AG04449 (cell line): ENCODE data around the gene HDAC2.

Source experiments
- CTCF ChIA-PET: fragments of 350-600 bp; formaldehyde crosslinking; extraction: SDS; loops from one replicate; lab custom pipeline; 2021; ENCODE audit warnings: antibody characterized with exemption; lab: Yijun Ruan, JAX
- POLR2A ChIA-PET: fragments of 400-600, 350-600 bp; formaldehyde crosslinking; extraction: SDS; loops from one replicate; lab custom pipeline; 2020; ENCODE audit warnings: antibody characterized with exemption, inconsistent platforms; lab: Yijun Ruan, JAX
- DNase-seq: peaks from one replicate; pipeline ENCODE4 v3.0.0-alpha.2; 2010; ENCODE audit warnings: low read depth, low spot score
- H3K4me3 ChIP-seq: 2 replicates; pipeline ENCODE4 v1.5.1; 2011; ENCODE audit warnings: low read depth, mild to moderate bottlenecking, control low read depth, low read length
- TF ChIP-seq, protein P1 (sequence below): IDR thresholded peaks from one replicate; pipeline ENCODE4 v1.5.1; 2011; ENCODE audit warnings: mild to moderate bottlenecking, moderate library complexity, low read length, control low read depth, inconsistent platforms; ENCODE audit not compliant: insufficient read depth; ENCODE audit errors: missing control alignments

HDAC2 gene

DNA sequence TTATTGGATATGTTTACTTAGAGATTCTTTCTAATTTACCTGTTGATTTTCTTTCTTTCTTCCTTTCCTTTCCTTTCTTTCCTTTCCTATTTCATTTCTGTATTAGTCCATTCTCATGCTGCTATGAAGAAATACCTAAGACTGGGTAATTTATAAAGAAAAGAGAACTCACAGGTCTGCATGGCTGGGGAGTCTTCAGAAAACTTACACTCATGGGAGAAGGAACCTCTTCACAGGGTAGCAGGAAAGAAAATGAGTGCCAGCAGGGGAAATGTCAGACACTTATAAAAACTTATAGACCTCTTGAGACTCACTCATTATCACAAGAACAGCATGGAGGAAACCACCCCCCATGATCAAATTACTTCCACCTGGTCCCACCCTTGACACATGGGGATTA is 40.8 kb downstream of the HDAC2 start:
- ChIA-PET CTCF (no interaction called here), POLR2A (no interaction called here)
- DNase-seq: no peak
- no peak overlapping the region for H3K4me3 ChIP-seq
- TF ChIP-seq, protein P1, sequence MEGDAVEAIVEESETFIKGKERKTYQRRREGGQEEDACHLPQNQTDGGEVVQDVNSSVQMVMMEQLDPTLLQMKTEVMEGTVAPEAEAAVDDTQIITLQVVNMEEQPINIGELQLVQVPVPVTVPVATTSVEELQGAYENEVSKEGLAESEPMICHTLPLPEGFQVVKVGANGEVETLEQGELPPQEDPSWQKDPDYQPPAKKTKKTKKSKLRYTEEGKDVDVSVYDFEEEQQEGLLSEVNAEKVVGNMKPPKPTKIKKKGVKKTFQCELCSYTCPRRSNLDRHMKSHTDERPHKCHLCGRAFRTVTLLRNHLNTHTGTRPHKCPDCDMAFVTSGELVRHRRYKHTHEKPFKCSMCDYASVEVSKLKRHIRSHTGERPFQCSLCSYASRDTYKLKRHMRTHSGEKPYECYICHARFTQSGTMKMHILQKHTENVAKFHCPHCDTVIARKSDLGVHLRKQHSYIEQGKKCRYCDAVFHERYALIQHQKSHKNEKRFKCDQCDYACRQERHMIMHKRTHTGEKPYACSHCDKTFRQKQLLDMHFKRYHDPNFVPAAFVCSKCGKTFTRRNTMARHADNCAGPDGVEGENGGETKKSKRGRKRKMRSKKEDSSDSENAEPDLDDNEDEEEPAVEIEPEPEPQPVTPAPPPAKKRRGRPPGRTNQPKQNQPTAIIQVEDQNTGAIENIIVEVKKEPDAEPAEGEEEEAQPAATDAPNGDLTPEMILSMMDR: no peak

DNA sequence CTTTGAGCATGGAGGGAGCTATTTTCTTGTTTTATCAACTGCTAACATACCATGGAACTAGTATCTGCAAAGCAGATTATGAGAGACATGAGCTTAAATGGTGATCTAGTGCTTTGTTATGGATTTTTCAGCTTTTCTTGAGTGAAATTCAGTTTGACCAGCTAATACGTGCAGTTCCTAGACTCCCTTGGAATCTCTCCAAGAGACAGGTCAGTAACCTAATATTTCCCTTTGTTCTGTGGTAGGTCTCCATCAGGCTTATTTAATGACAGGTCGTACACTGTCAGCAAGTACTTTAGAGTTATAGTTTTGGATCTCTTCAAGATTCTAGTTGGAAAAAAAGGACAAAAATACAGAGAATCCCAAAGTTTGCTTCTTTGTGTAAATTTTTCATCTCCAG is 43.9 kb downstream of the HDAC2 start:
- no peak overlapping the region for H3K4me3 ChIP-seq
- no peak for DNase-seq
- CTCF ChIA-PET: interaction anchor here (1.9 kb wide), 1 partner anchor 10 kb away, joined by 16 read pairs; no protein-coding TSS in a partner anchor
- TF ChIP-seq, protein P1: no peak
- POLR2A ChIA-PET: no interaction called here

DNA sequence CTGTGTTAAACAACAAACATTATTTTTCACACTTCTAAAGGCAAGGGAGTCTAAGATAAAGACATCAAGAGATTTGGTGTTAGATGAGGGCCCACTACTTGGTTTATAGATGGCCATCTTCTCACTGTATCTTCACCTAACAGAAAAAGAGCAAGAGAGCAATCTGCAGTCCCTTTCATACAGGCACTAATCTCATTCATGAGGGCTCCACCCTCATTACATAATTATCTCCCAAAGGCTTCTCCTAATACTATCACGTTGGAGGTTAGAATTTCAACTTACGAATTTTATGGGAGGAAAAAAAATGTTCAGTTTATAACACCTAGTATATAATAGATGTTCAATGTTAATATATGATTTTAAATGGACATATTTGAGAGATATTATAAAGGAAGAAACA is 45.6 kb downstream of the HDAC2 start:
- POLR2A ChIA-PET: no interaction called here
- DNase-seq: no peak
- CTCF ChIA-PET: no interaction called here
- TF ChIP-seq, protein P1: no peak
- H3K4me3 ChIP-seq: no peak overlapping the region

DNA sequence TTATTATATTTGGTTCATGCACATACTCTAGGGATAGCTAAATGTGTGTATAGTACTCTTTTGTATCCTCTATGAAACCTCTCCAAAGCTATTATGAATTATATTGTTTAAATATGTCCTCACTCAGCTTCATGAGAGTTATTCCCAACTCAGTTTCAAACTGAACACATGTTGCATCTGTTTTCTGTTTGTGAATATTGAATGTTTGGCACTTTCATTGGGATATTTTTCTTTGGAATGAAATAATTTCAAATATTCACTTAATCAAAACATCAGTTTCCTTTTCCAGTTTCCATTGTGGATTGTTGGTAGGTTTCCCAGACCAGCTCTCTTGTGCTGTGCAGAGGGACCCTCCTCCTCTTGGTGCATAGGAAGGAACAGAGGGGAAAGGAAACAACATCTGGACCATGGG is 46.6 kb downstream of the HDAC2 start:
- TF ChIP-seq, protein P1: no peak
- POLR2A ChIA-PET: no interaction called here
- CTCF ChIA-PET: interaction anchor here (0.9 kb wide), 1 partner anchor 15 kb away, joined by 3 read pairs; no protein-coding TSS in a partner anchor
- H3K4me3 ChIP-seq: no peak overlapping the region
- no peak for DNase-seq

DNA sequence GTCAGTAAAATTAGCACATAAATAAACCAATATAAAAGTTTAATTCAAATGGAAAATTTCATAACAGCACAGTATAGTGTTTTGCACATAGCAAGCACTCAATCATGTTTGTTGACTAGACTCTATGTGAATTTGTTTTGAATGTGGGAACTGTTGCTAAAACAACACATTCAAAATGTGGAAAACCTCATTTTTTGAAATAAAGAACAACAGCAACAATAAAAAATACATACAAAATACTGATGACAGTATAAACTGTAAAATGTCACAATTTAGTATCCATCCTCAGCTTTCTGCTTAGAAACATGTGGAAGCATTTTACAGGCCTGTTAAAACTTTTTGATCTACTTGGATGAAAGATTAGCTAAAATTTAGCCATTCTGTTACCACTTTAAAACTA is 47.4 kb downstream of the HDAC2 start:
- H3K4me3 ChIP-seq: no peak overlapping the region
- TF ChIP-seq, protein P1: no peak
- DNase-seq: no peak
- CTCF ChIA-PET: interaction anchor here (0.9 kb wide), 1 partner anchor 15 kb away, joined by 3 read pairs; no protein-coding TSS in a partner anchor
- POLR2A ChIA-PET: no interaction called here

DNA sequence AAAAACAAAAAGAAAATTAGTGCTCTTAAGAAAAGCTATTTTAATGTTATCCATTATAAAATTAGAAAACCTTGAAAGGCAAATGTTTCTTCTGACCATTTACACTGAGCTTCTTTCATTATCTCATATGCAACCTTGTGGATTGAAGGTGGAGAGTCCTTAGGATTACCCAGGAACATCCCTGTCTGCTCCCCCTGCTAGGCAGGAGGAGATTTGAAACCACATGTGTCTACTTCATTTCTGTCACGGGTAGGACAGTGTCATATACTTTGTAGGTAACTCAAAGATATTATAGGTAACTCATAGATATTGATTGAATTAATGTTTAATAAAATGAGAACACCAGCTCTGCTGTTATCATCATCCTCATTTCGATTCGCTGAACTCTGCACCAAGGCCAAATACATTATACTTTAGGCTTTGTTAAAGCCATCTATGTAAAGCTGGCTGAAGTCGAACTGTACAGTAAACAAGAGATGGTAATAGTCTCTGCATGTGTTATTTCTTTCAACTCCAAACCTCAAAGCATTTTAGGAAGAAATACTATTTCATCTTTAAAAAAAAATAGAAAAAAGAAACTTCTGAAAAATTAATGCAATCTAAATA is 49.5 kb downstream of the HDAC2 start:
- CTCF ChIA-PET: interaction anchor here (0.7 to 1.5 kb wide), 4 partner anchors 12 to 15 kb away, joined by 3 to 6 read pairs (median 4); no protein-coding TSS in a partner anchor
- POLR2A ChIA-PET: no interaction called here
- TF ChIP-seq, protein P1: no peak
- no peak overlapping the region for H3K4me3 ChIP-seq
- no peak for DNase-seq
